NOMO-1 (cell line): ENCODE data around the gene TTLL11.
A peak's percentile ranks its signal among the peaks of the same experiment; 100 is the strongest.
"Not testable (repeated sequence)": the region's sequence is repeated elsewhere in the genome, so short reads cannot be mapped to it uniquely, and the experiment has no call there.

ENCODE experiments used
- DNase-seq, 2 experiments: peaks; one replicate each; lab custom pipeline; 2025; ENCODE audit not compliant: unreplicated experiment in 2 of 2; lab: John Stamatoyannopoulos, UW

The TTLL11 gene

GRCh38 chr9:121981118-121981883, 111.8 kb downstream of the TTLL11 start:
- DNase-seq, result no peak

- DNase-seq, result not testable (repeated sequence)
These were observed 112.4 kb downstream of the TTLL11 start for GRCh38 chr9:121980665-121981064.

GRCh38 chr9:121979736-121980135, 113.4 kb downstream of the TTLL11 start:
- DNase-seq, result no peak

- no peak for DNase-seq
These were observed 116.4 kb downstream of the TTLL11 start for GRCh38 chr9:121976751-121977150.

- no peak for DNase-seq
These were observed 117.3 kb downstream of the TTLL11 start for GRCh38 chr9:121975801-121976277.

GRCh38 chr9:121974421-121974820, 118.7 kb downstream of the TTLL11 start:
- DNase-seq, result no peak

GRCh38 chr9:121972501-121972981, 120.6 kb downstream of the TTLL11 start:
- no peak for DNase-seq

- DNase-seq, result no peak
These were observed 125.1 kb downstream of the TTLL11 start for GRCh38 chr9:121968056-121968455.

GRCh38 chr9:121966706-121967105, 126.4 kb downstream of the TTLL11 start:
- no peak for DNase-seq

- DNase-seq, result peak in 1 of 2 experiments; percentile 26
These were observed 129.5 kb downstream of the TTLL11 start for GRCh38 chr9:121963528-121963995.

GRCh38 chr9:121962421-121962820, 130.7 kb downstream of the TTLL11 start:
- no peak for DNase-seq

GRCh38 chr9:121960665-121961064, 132.4 kb downstream of the TTLL11 start:
- no peak for DNase-seq

GRCh38 chr9:121958530-121958929, 134.6 kb downstream of the TTLL11 start:
- peak in 1 of 2 experiments; percentile 3 for DNase-seq

GRCh38 chr9:121956808-121957207, 136.3 kb downstream of the TTLL11 start:
- DNase-seq, result no peak

GRCh38 chr9:121955649-121956048, 137.5 kb downstream of the TTLL11 start:
- DNase-seq, result no peak

- no peak for DNase-seq
These were observed 138.5 kb downstream of the TTLL11 start for GRCh38 chr9:121954477-121955140.

- DNase-seq, result no peak
These were observed 140.5 kb downstream of the TTLL11 start for GRCh38 chr9:121952611-121953010.

- DNase-seq, result no peak
These were observed 142.2 kb downstream of the TTLL11 start for GRCh38 chr9:121950866-121951265.

- no peak for DNase-seq
These were observed 142.7 kb downstream of the TTLL11 start for GRCh38 chr9:121950441-121950840.

GRCh38 chr9:121949766-121950165, 143.3 kb downstream of the TTLL11 start:
- DNase-seq, result no peak

GRCh38 chr9:121949364-121949763, 143.7 kb downstream of the TTLL11 start:
- no peak for DNase-seq

- no peak for DNase-seq
These were observed 145.3 kb downstream of the TTLL11 start for GRCh38 chr9:121947775-121948174.
